Activated CD8-positive, alpha-beta memory T cell treated with anti-CD3 and anti-CD28 coated beads, Interleukin-2, amount 50 U/mL, for 48 hours (primary cell): Measurements from ENCODE around the gene EGFLAM.

Source experiments
- DNase-seq: peaks from one replicate; pipeline ENCODE4 v3.0.0-alpha.2; 2020

The EGFLAM gene

GRCh38 chr5:38479315-38479904 lies 221.1 kb downstream of the EGFLAM start:
- no peak for DNase-seq

- no peak for DNase-seq
Measured at GRCh38 chr5:38483805-38484398, 225.5 kb downstream of the EGFLAM start.

GRCh38 chr5:38494175-38494574 lies 235.8 kb downstream of the EGFLAM start:
- no peak for DNase-seq

- DNase-seq: no peak
Measured at GRCh38 chr5:38494763-38495162, 236.4 kb downstream of the EGFLAM start.

- DNase-seq: no peak
Measured at GRCh38 chr5:38497946-38498345, 239.6 kb downstream of the EGFLAM start.

GRCh38 chr5:38500573-38501260 lies 242.4 kb downstream of the EGFLAM start:
- no peak for DNase-seq

GRCh38 chr5:38506302-38506701 lies 247.9 kb downstream of the EGFLAM start:
- no peak for DNase-seq

GRCh38 chr5:38509185-38509584 lies 250.8 kb downstream of the EGFLAM start:
- no peak for DNase-seq
